ENCODE results near the gene TNS1.

The TNS1 gene

DNA sequence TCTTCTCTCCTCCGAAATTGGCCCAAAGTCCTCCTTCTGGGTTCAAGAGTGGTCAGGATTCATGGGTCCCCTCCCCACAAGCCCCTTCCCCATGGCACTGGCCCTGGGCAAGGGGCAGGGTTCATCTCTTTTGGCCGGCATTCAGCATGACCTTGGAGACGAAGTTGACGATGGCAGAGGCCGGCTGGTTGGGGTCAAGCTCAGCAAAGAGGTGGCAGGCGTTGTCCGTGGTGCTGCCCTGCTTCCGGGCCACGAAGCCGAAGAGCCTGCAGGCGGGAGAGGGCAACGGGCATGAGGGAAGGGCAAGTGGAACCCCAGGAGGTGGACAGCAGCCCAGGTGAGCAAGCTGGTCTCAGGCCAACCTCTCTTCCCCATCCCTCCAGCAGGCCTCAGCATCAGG lies 198.5 kb downstream of the TNS1 start:
- no peaks in the 10 kb centered on the region for H3K27me3 ChIP-seq
- TF ChIP-seq, protein P1, sequence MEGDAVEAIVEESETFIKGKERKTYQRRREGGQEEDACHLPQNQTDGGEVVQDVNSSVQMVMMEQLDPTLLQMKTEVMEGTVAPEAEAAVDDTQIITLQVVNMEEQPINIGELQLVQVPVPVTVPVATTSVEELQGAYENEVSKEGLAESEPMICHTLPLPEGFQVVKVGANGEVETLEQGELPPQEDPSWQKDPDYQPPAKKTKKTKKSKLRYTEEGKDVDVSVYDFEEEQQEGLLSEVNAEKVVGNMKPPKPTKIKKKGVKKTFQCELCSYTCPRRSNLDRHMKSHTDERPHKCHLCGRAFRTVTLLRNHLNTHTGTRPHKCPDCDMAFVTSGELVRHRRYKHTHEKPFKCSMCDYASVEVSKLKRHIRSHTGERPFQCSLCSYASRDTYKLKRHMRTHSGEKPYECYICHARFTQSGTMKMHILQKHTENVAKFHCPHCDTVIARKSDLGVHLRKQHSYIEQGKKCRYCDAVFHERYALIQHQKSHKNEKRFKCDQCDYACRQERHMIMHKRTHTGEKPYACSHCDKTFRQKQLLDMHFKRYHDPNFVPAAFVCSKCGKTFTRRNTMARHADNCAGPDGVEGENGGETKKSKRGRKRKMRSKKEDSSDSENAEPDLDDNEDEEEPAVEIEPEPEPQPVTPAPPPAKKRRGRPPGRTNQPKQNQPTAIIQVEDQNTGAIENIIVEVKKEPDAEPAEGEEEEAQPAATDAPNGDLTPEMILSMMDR (IDR thresholded peaks at IDR 0.05; ENCODE audit: low read depth, low read length): no peak
- H3K9me3 ChIP-seq: no peaks in the 10 kb centered on the region
- peaks cover 33% of the 10 kb centered on the region for H3K36me3 ChIP-seq
- no peak overlapping the region for H3K4me3 ChIP-seq (ENCODE audit: low read depth, low read length)
- peaks cover 7% of the 10 kb centered on the region for H3K4me1 ChIP-seq
- no peak for DNase-seq

DNA sequence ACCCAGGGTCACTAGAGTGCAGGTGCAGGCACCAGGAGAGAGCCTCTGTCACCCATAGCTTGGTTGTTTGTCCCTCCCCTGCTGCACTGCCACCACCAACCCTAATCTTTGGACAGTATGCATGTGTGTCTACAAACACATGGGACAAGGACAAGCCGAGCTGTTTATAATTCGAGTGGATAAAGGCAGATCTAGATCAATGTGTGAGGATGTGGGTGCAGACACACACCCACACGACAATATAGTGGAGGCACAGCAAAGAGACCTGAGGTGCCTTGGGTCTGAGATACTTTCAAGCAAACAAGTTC lies 199.2 kb downstream of the TNS1 start:
- Histone ChIP-seq H3K9me3 (no peaks in the 10 kb centered on the region), H3K4me1 (peaks cover 7% of the 10 kb centered on the region), H3K27me3 (no peaks in the 10 kb centered on the region), H3K4me3 (ENCODE audit: low read depth, low read length) (no peak overlapping the region), H3K36me3 (peaks cover 29% of the 10 kb centered on the region)
- TF ChIP-seq, protein P1 (IDR thresholded peaks at IDR 0.05; ENCODE audit: low read depth, low read length): no peak
- no peak for DNase-seq

DNA sequence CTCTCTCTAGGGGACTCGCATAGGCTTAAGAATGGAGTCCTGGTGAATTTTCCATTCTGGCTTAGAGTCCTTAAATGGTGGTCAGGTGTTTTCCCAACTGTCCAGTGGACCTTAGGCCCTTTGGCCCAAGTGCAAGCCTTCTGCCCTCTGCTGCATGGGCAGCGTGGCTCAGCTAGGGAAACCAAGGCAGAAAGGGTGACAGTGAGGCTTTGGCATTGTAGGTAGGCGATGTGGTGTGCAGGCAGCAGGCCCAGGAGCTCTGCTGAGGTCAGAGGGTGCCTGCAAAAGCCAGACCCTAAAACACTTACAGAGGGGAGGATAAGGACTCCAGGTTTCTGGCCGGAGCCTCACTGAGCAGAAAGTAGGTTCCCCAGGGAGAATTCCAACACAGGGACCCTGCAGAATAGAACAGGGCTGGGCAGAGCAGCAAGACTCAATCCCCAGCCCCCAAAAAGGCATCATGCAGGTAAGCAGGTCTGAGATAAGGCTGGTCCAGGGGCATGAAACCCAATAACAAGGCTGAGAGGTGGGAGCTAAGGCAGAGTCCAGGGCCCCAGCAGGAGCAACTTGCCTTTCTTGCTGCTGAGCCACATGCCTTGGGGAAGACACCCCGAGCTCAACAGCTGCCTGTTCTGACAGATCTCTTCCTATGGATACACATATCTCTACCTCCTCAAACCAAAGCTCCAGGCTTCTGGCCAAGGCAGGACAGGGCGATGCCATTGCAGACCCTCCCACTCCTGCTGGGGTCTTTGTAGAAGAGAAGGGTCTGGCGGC lies 199.7 kb downstream of the TNS1 start:
- no peak overlapping the region for H3K4me3 ChIP-seq (ENCODE audit: low read depth, low read length)
- no peaks in the 10 kb centered on the region for H3K27me3 ChIP-seq
- H3K36me3 ChIP-seq: peaks cover 24% of the 10 kb centered on the region
- peaks cover 7% of the 10 kb centered on the region for H3K4me1 ChIP-seq
- TF ChIP-seq, protein P1 (IDR thresholded peaks at IDR 0.05; ENCODE audit: low read depth, low read length): no peak
- DNase-seq: no peak
- H3K9me3 ChIP-seq: no peaks in the 10 kb centered on the region

DNA sequence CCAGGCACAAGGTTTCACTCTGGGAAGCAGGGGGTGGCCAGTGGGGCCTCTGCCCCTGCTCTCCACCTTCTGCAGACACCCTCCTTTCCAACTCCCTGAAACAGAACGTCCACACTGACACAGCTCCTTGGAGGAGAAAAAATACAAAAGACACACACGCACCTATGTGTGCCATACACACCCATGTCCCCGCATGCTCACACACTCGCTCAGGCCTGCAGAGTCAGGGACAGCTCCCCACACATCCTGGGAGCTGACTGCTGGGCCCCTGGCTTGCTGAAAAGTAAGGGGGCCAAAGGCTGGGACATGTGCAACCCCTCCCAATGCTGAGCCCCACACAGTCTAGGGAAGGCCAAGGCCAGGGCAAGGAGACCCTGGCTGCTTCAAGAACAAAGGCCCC lies 200.5 kb downstream of the TNS1 start:
- H3K4me3 ChIP-seq (ENCODE audit: low read depth, low read length): no peak overlapping the region
- no peaks in the 10 kb centered on the region for H3K9me3 ChIP-seq
- peaks cover 13% of the 10 kb centered on the region for H3K4me1 ChIP-seq
- DNase-seq: peak; percentile 2
- no peaks in the 10 kb centered on the region for H3K27me3 ChIP-seq
- TF ChIP-seq, protein P1 (IDR thresholded peaks at IDR 0.05; ENCODE audit: low read depth, low read length): no peak
- H3K36me3 ChIP-seq: peaks cover 18% of the 10 kb centered on the region

DNA sequence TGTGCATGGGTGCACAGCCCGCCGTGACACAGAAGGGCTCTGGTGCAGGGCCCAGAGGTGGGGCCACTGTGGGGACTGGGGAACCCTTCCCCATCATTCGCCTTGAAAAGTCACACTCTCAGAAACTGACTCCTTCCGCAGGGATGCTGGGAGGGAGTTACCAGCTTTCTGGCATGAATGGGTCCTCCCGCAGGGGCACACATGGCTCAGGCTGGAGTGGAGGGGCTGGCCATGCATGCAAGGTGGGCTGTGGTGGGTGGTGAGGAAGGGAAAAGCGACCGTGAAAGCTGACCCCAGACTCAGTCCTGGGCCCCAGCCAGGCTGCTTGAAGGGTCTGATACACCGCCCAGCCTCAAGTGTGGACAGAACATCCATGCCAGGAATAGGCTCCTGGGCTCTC lies 201.1 kb downstream of the TNS1 start:
- TF ChIP-seq, protein P1 (IDR thresholded peaks at IDR 0.05; ENCODE audit: low read depth, low read length): no peak
- Histone ChIP-seq H3K27me3 (no peaks in the 10 kb centered on the region), H3K4me1 (peaks cover 15% of the 10 kb centered on the region), H3K36me3 (peaks cover 14% of the 10 kb centered on the region), H3K9me3 (no peaks in the 10 kb centered on the region), H3K4me3 (ENCODE audit: low read depth, low read length) (no peak overlapping the region)
- DNase-seq: peak; percentile 4

DNA sequence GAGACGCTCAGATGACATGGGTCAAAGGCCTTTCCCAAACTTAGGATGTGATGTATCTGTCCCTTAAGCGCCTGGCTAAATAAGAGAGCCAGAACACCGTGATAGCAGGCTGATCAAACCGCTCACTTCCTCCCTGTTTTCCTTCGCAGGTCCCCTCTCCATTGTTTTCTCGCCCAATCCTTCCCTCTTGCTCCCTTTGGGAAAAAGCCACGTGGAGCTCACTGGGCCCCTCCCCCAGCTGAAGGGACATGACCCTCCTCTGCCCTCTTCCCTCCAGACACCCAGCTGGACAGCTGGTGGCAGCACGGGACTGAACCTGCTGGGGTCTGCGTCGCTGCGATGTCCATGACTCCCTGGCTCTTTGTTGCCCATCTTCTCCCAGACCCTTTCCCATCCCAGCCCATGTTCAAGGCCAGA lies 201.7 kb downstream of the TNS1 start:
- Histone ChIP-seq H3K36me3 (peaks cover 14% of the 10 kb centered on the region), H3K27me3 (no peaks in the 10 kb centered on the region), H3K9me3 (no peaks in the 10 kb centered on the region), H3K4me1 (peaks cover 18% of the 10 kb centered on the region), H3K4me3 (ENCODE audit: low read depth, low read length) (no peak overlapping the region)
- peak; percentile 40 for DNase-seq
- TF ChIP-seq, protein P1 (IDR thresholded peaks at IDR 0.05; ENCODE audit: low read depth, low read length): 0 out of 2 replicates have a peak, but pooled peaks have one; percentile 3

Measured in BE2C (cell line).